Endothelial cell of umbilical vein (primary cell): Measurements from ENCODE around the gene RNF224. TPM values are rescaled to one million over a fixed set of nuclear protein-coding genes. Genes with fewer than 3 reads are reported as not detected.

ENCODE experiments used
- BruUV-seq: library from RNA; stranded (reverse); fragments of 400-500 nt; replicated peaks from 2 replicates; lab custom pipeline; 2021; lab: Mats Ljungman, UMichigan
- CTCF ChIA-PET: fragments of 300-600, 350-600 bp; sonication (Branson Sonifier 250); formaldehyde crosslinking; loops from one replicate; lab custom pipeline; 2021; ENCODE audit warnings: antibody characterized with exemption, inconsistent platforms; lab: Charles Lee
- POLR2A ChIA-PET: fragments of 300-600, 350-600 bp; sonication (Branson Sonifier 250); formaldehyde crosslinking; loops from one replicate; lab custom pipeline; 2021; ENCODE audit warnings: antibody characterized with exemption, inconsistent platforms; lab: Charles Lee
- DNase-seq: peaks from one replicate; pipeline ENCODE4 v3.0.0-alpha.2; 2011; ENCODE audit warnings: low read depth, low spot score
- FAIRE-seq: peaks from 2 replicates; lab custom pipeline; 2011; peaks lifted over from hg19 to GRCh38; lab: Jason Lieb, UNC
- H2AFZ ChIP-seq: 2 replicates; pipeline ENCODE4 v1.6.0; 2012; ENCODE audit warnings: low read depth, low read length, control low read depth, inconsistent platforms
- H3K27ac ChIP-seq: 2 replicates; pipeline ENCODE4 v1.5.1; 2011; ENCODE audit warnings: low read depth, mild to moderate bottlenecking, control low read depth, low read length, moderate library complexity; ENCODE audit not compliant: insufficient read depth
- H3K27me3 ChIP-seq, 2 experiments: 2 replicates each; pipeline versions ENCODE4 v1.6.0 to v1.6.1; 2011; ENCODE audit warnings: low read length in 2 of 2, mixed read lengths in 1 of 2; ENCODE audit not compliant: control insufficient read depth in 2 of 2, insufficient read depth in 2 of 2
- H3K36me3 ChIP-seq, 2 experiments: 2 replicates in 1 of 2; 3 replicates in 1 of 2; pipeline ENCODE4 v1.5.1; 2011; ENCODE audit warnings: low read length in 2 of 2, mild to moderate bottlenecking in 1 of 2, moderate library complexity in 1 of 2; ENCODE audit not compliant: control insufficient read depth in 2 of 2, insufficient read depth in 2 of 2; ENCODE audit errors: extremely low read depth in 1 of 2
- H3K4me1 ChIP-seq: 3 replicates; pipeline ENCODE4 v1.5.1; 2011; ENCODE audit warnings: mild to moderate bottlenecking, low read length; ENCODE audit not compliant: control insufficient read depth, insufficient read depth; ENCODE audit errors: extremely low read depth
- H3K4me2 ChIP-seq: 2 replicates; pipeline ENCODE4 v1.6.1; 2011; ENCODE audit warnings: low read length, control low read depth, mixed read lengths; ENCODE audit not compliant: insufficient read depth
- H3K4me3 ChIP-seq, 3 experiments: fragments of 200-600 bp in 1 of 3; sonication (generic), shearing (Covaris generic) in 1 of 3; replicated peaks in 1 of 3; 2 replicates each; pipeline ENCODE4 v1.5.1; 2011 to 2016; ENCODE audit warnings: control low read depth in 3 of 3, low read length in 3 of 3, mild to moderate bottlenecking in 2 of 3, inconsistent platforms in 1 of 3, low read depth in 1 of 3, moderate library complexity in 1 of 3; ENCODE audit not compliant: insufficient read depth in 1 of 3
- H3K79me2 ChIP-seq: 2 replicates; pipeline ENCODE4 v1.6.0; 2012; ENCODE audit warnings: low read length, inconsistent platforms; ENCODE audit not compliant: control insufficient read depth, insufficient read depth
- H3K9ac ChIP-seq: replicated peaks from 2 replicates; pipeline ENCODE3; 2011; ENCODE audit warnings: low read length, control low read depth; ENCODE audit not compliant: insufficient read depth; ENCODE audit errors: extremely low read depth
- H3K9me1 ChIP-seq: replicated peaks from 3 replicates; pipeline ENCODE4 v1.6.0; 2011; ENCODE audit warnings: mild to moderate bottlenecking, low read length; ENCODE audit not compliant: control insufficient read depth, insufficient read depth; ENCODE audit errors: extremely low read depth
- H3K9me3 ChIP-seq: replicated peaks from 2 replicates; pipeline ENCODE4 v1.5.1; 2012; ENCODE audit warnings: low read length, inconsistent platforms; ENCODE audit not compliant: control insufficient read depth, insufficient read depth
- H4K20me1 ChIP-seq: replicated peaks from 2 replicates; pipeline ENCODE3; 2011; ENCODE audit warnings: mild to moderate bottlenecking, low read length; ENCODE audit not compliant: control insufficient read depth, insufficient read depth; ENCODE audit errors: extremely low read depth
- EZH2 ChIP-seq: IDR thresholded peaks from 2 replicates; pipeline ENCODE4 v1.6.1; 2012; ENCODE audit warnings: borderline replicate concordance, low read depth, mild to moderate bottlenecking, moderate library complexity, low read length, inconsistent platforms; ENCODE audit not compliant: severe bottlenecking
- FOS ChIP-seq: IDR thresholded peaks from 2 replicates; pipeline ENCODE4 v1.6.1; 2011; ENCODE audit warnings: mild to moderate bottlenecking, low read length, moderate library complexity, borderline replicate concordance; ENCODE audit not compliant: insufficient read depth
- GATA2 ChIP-seq: IDR thresholded peaks from 2 replicates; pipeline ENCODE4 v1.7.0; 2011; ENCODE audit warnings: low read depth, mild to moderate bottlenecking, moderate library complexity, mixed read lengths, low read length; ENCODE audit not compliant: insufficient read length, insufficient read depth
- JUN ChIP-seq: IDR thresholded peaks from 2 replicates; pipeline ENCODE4 v1.6.1; 2011; ENCODE audit warnings: borderline replicate concordance, low read depth; ENCODE audit not compliant: insufficient read length, insufficient read depth
- MAX ChIP-seq: IDR thresholded peaks from 2 replicates; pipeline ENCODE4 v1.6.1; 2011; ENCODE audit not compliant: insufficient read depth, insufficient read length
- MYC ChIP-seq: IDR thresholded peaks from one replicate; pipeline ENCODE4 v1.6.1; 2011; ENCODE audit warnings: mild to moderate bottlenecking, low read depth, low read length
- POLR2A ChIP-seq: IDR thresholded peaks from 2 replicates; pipeline ENCODE4 v1.6.1; 2012; ENCODE audit warnings: low read depth, mild to moderate bottlenecking, control low read depth, low read length
- POLR2AphosphoS5 ChIP-seq: IDR thresholded peaks from 2 replicates; pipeline ENCODE4 v1.6.1; 2012; ENCODE audit warnings: low read depth, mild to moderate bottlenecking, control low read depth, low read length, moderate library complexity; ENCODE audit not compliant: insufficient read depth
- dilution Hi-C: fragments of 300-500 bp; cut with MboI; formaldehyde crosslinking; loops from one replicate; pipeline ENCODE4 v1.15.0; 2019; ENCODE audit warnings: low sequenced_read_pairs; ENCODE audit not compliant: extremely low pct_ligation_motif_present
- intact Hi-C: fragments of 100-400 bp; cut with micrococcal nuclease; formaldehyde crosslinking; loops from one replicate; pipeline ENCODE4 v1.10.0; 2022
- polyA plus RNA-seq, 4 experiments: library from polyadenylated mRNA; depleted of rRNA in 3 of 4; stranded (reverse) in 3 of 4; unstranded in 1 of 4; fragments of >200 nt; gene quantifications; 2 replicates each; pipeline versions ENCODE4 v1.2.1 to v1.2.3, GENCODE V29; 2011 to 2012; ENCODE audit warnings: missing spikeins in 1 of 4
- total RNA-seq: library from RNA; stranded (reverse); gene quantifications from 2 replicates; pipeline ENCODE4 v1.2.3, GENCODE V29; 2021
- TF ChIP-seq, protein P1 (sequence below), 2 donors: IDR thresholded peaks; 1 replicate in 1 of 2; 2 replicates in 1 of 2; pipeline ENCODE4 v1.5.1; 2011; ENCODE audit warnings: low read length in 2 of 2, mild to moderate bottlenecking in 2 of 2, moderate library complexity in 2 of 2, control low read depth in 1 of 2, inconsistent platforms in 1 of 2, low read depth in 1 of 2; ENCODE audit not compliant: insufficient read depth in 1 of 2; ENCODE audit errors: extremely low read depth in 1 of 2

RNF224 gene
- total and polyA plus RNA-seq, 2 donors (not counting 3 experiments of a cell fraction or from before 2014, with no cell fraction given): not detected

DNA sequence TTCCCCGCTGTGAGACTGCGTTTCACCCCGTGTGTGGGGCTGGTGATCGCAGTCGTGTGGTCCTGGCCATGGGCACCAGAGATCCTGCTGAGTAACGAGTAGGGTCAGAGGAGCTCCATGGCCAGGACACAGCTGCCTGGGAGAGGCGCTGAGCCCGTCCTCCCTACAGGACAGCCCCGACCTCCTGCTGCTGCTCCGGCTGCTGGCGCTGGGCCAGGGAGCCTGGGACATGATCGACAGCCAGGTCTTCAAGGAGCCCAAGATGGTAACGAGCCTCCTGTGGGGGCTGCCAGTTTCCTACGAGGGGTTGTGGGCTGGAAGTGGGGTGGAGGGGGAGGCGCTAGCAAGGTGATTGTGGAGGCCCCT is 38.8 kb downstream of the RNF224 start:
- no peak for TF ChIP-seq MAX
- no peak for TF ChIP-seq FOS
- TF ChIP-seq, protein P1, sequence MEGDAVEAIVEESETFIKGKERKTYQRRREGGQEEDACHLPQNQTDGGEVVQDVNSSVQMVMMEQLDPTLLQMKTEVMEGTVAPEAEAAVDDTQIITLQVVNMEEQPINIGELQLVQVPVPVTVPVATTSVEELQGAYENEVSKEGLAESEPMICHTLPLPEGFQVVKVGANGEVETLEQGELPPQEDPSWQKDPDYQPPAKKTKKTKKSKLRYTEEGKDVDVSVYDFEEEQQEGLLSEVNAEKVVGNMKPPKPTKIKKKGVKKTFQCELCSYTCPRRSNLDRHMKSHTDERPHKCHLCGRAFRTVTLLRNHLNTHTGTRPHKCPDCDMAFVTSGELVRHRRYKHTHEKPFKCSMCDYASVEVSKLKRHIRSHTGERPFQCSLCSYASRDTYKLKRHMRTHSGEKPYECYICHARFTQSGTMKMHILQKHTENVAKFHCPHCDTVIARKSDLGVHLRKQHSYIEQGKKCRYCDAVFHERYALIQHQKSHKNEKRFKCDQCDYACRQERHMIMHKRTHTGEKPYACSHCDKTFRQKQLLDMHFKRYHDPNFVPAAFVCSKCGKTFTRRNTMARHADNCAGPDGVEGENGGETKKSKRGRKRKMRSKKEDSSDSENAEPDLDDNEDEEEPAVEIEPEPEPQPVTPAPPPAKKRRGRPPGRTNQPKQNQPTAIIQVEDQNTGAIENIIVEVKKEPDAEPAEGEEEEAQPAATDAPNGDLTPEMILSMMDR (IDR thresholded peaks at IDR 0.05; ENCODE audit: extremely low read depth in 1 of 2, insufficient read depth in 1 of 2, low read depth in 1 of 2, low read length in 2 of 2): no peak
- TF ChIP-seq GATA2: no peak
- TF ChIP-seq POLR2A: no peak
- no peak for TF ChIP-seq JUN
- no peak for TF ChIP-seq MYC
- no peak for TF ChIP-seq POLR2AphosphoS5
- TF ChIP-seq EZH2: no peak
- no peaks in the 10 kb centered on the region for H4K20me1 ChIP-seq
- no peak overlapping the region for H3K4me3 ChIP-seq
- ChIA-PET CTCF (no interaction called here), POLR2A (no interaction called here)
- no peaks in the 10 kb centered on the region for H3K79me2 ChIP-seq
- no peaks in the 10 kb centered on the region for H3K27me3 ChIP-seq
- H2AFZ ChIP-seq: no peak overlapping the region
- H3K36me3 ChIP-seq: peaks cover 0 to 32% of the 10 kb centered on the region in 2 experiments
- no peak overlapping the region for H3K9ac ChIP-seq
- no TSS peak for BruUV-seq
- no peaks in the 10 kb centered on the region for H3K9me1 ChIP-seq
- peaks cover 22% of the 10 kb centered on the region for H3K4me1 ChIP-seq
- no peaks in the 10 kb centered on the region for H3K9me3 ChIP-seq
- DNase-seq (no peak), FAIRE-seq (no peak)
- no peak overlapping the region for H3K4me2 ChIP-seq
- dilution Hi-C loops (no loop called here), intact Hi-C loops (no loop called here)
- no peak overlapping the region for H3K27ac ChIP-seq
